C4-2B (cell line): ENCODE measurements around the gene AGAP1.

Experiments
- H3K27ac ChIP-seq: fragments of 450-650 bp; 2 replicates; pipeline ENCODE4 v1.5.1; 2017
- CTCF ChIP-seq: fragments of 450-650 bp; conservative IDR thresholded peaks from 2 replicates; pipeline ENCODE4 v1.5.1; 2017; ENCODE audit warnings: mild to moderate bottlenecking
- ZFX ChIP-seq: fragments of 450-650 bp; IDR thresholded peaks from 2 replicates; pipeline ENCODE4 v1.6.1; 2017

AGAP1 gene

GRCh38 chr2:236162882-236163470 lies 669.1 kb downstream of the AGAP1 start:
- TF ChIP-seq CTCF (no peak), ZFX (no peak)

GRCh38 chr2:236163471-236164200 lies 669.8 kb downstream of the AGAP1 start:
- TF ChIP-seq CTCF (no peak), ZFX (no peak)
- no peak overlapping the region for H3K27ac ChIP-seq

More at GRCh38 chr2:236162882-236163470, 669.1 kb downstream of the AGAP1 start:
- H3K27ac ChIP-seq: no peak overlapping the region

- TF ChIP-seq CTCF: no peak
- TF ChIP-seq ZFX: no peak
- no peak overlapping the region for H3K27ac ChIP-seq
Measured at GRCh38 chr2:236164201-236164924, 670.5 kb downstream of the AGAP1 start.

- TF ChIP-seq CTCF (no peak), ZFX (no peak)
- H3K27ac ChIP-seq: no peak overlapping the region
Measured at GRCh38 chr2:236164925-236165841, 671.3 kb downstream of the AGAP1 start.

GRCh38 chr2:236165842-236166795 lies 672.3 kb downstream of the AGAP1 start:
- TF ChIP-seq ZFX: no peak
- TF ChIP-seq CTCF: no peak
- no peak overlapping the region for H3K27ac ChIP-seq

GRCh38 chr2:236166796-236167296 lies 673.0 kb downstream of the AGAP1 start:
- no peak for TF ChIP-seq ZFX
- no peak for TF ChIP-seq CTCF
- H3K27ac ChIP-seq: peak overlapping the region; percentile 60
